Panc1 (cell line): ENCODE results near the gene CNTF.

Source experiments
- CTCF ChIP-seq: fragments of 450-650 bp; IDR thresholded peaks from 2 replicates; pipeline ENCODE4 v1.5.1; 2017; ENCODE audit warnings: mild to moderate bottlenecking
- POLR2AphosphoS5 ChIP-seq: IDR thresholded peaks from 2 replicates; pipeline ENCODE4 v1.6.1; 2012; ENCODE audit warnings: mild to moderate bottlenecking, low read depth, low read length, moderate library complexity

GRCh38 chr11:58578635-58579191 lies 43.8 kb upstream of the CNTF start, which contains the start of gene ZFP91:
- TF ChIP-seq POLR2AphosphoS5 (0 out of 2 replicates have a peak, but pooled peaks have one; percentile 26), CTCF (no peak)
